Fibroblast of the conjunctiva (primary cell): ENCODE measurements around the gene ATP6AP2.
"Not testable (repeated sequence)": the region's sequence is repeated elsewhere in the genome, so short reads cannot be mapped to it uniquely, and the experiment has no call there.

Experiments used
- DNase-seq: peaks from one replicate; pipeline ENCODE4 v3.0.0-alpha.2; 2010; ENCODE audit warnings: low read depth

ATP6AP2 gene

GRCh38 chrX:40580537-40581335 lies at the start of gene ATP6AP2:
Gene ATP6AP2 (plus strand): TSS chrX:40580970. CDS start chrX:40581066, 96 bp downstream.
- peak; percentile 85 for DNase-seq

GRCh38 chrX:40531056-40531826 lies 49.5 kb upstream of the ATP6AP2 start:
- DNase-seq: no peak

- DNase-seq: no peak
Measured at GRCh38 chrX:40537310-40537709, 43.5 kb upstream of the ATP6AP2 start.

GRCh38 chrX:40538406-40538805 lies 42.4 kb upstream of the ATP6AP2 start:
- no peak for DNase-seq

GRCh38 chrX:40539214-40540142 lies 41.3 kb upstream of the ATP6AP2 start:
- no peak for DNase-seq

GRCh38 chrX:40542208-40542607 lies 38.6 kb upstream of the ATP6AP2 start:
- no peak for DNase-seq

GRCh38 chrX:40542972-40543371 lies 37.8 kb upstream of the ATP6AP2 start:
- no peak for DNase-seq

- peak; percentile 31 for DNase-seq
Measured at GRCh38 chrX:40543661-40544328, 37.0 kb upstream of the ATP6AP2 start.

- DNase-seq: no peak
Measured at GRCh38 chrX:40544343-40545266, 36.2 kb upstream of the ATP6AP2 start.

- DNase-seq: no peak
Measured at GRCh38 chrX:40546870-40547269, 33.9 kb upstream of the ATP6AP2 start.

GRCh38 chrX:40550066-40550465 lies 30.7 kb upstream of the ATP6AP2 start:
- no peak for DNase-seq

- DNase-seq: no peak
Measured at GRCh38 chrX:40552768-40553167, 28.0 kb upstream of the ATP6AP2 start.

- no peak for DNase-seq
Measured at GRCh38 chrX:40558590-40558989, 22.2 kb upstream of the ATP6AP2 start.

GRCh38 chrX:40563784-40564183 lies 17.0 kb upstream of the ATP6AP2 start:
- DNase-seq: no peak

GRCh38 chrX:40564447-40564846 lies 16.3 kb upstream of the ATP6AP2 start:
- DNase-seq: no peak

GRCh38 chrX:40570346-40571093 lies 10.2 kb upstream of the ATP6AP2 start:
- DNase-seq: no peak

GRCh38 chrX:40571164-40571563 lies 9.6 kb upstream of the ATP6AP2 start:
- not testable (repeated sequence) for DNase-seq

- DNase-seq: no peak
Measured at GRCh38 chrX:40571600-40571999, 9.2 kb upstream of the ATP6AP2 start.

GRCh38 chrX:40573763-40574162 lies 7.0 kb upstream of the ATP6AP2 start:
- DNase-seq: no peak

- peak; percentile 10 for DNase-seq
Measured at GRCh38 chrX:40575411-40575810, 5.4 kb upstream of the ATP6AP2 start.
